DND-41 (cell line): ENCODE measurements around the gene PPM1J.

Source experiments
- ATAC-seq: fragments of 200-7000 bp; cut with Tn5 transposase; 3 replicates; pipeline ENCODE4 v1.9.1; 2021; ENCODE audit warnings: low read depth; ENCODE audit not compliant: insufficient read depth
- DNase-seq: peaks from one replicate; pipeline ENCODE4 v3.0.0-alpha.2; 2020
- H2AFZ ChIP-seq: 2 replicates; pipeline ENCODE4 v1.6.0; 2012; ENCODE audit warnings: low read depth, low read length
- H3K27ac ChIP-seq: 2 replicates; pipeline ENCODE4 v1.5.1; 2012; ENCODE audit warnings: low read length, inconsistent platforms
- H3K27me3 ChIP-seq: fragments of 200-600 bp; sonication (generic); 2 replicates; pipeline ENCODE4 v1.6.0; 2012; ENCODE audit warnings: low read length, mild to moderate bottlenecking, inconsistent platforms; ENCODE audit not compliant: insufficient read depth, poor library complexity
- H3K36me3 ChIP-seq: 2 replicates; pipeline ENCODE4 v1.5.1; 2012; ENCODE audit warnings: low read length, inconsistent platforms; ENCODE audit not compliant: insufficient read depth
- H3K4me1 ChIP-seq: 2 replicates; pipeline ENCODE4 v1.5.1; 2012; ENCODE audit warnings: mild to moderate bottlenecking, low read length; ENCODE audit not compliant: insufficient read depth
- H3K4me2 ChIP-seq: 2 replicates; pipeline ENCODE4 v1.6.0; 2012; ENCODE audit warnings: mild to moderate bottlenecking, moderate library complexity, low read length, inconsistent platforms; ENCODE audit not compliant: insufficient read depth
- H3K4me3 ChIP-seq, 2 experiments: fragments of 200-600 bp in 1 of 2; shearing (Covaris generic) in 1 of 2; 2 replicates each; pipeline ENCODE4 v1.5.1; 2012 to 2016; ENCODE audit warnings: inconsistent platforms in 2 of 2, low read length in 2 of 2, mild to moderate bottlenecking in 2 of 2, low read depth in 1 of 2, moderate library complexity in 1 of 2
- H3K79me2 ChIP-seq: 2 replicates; pipeline ENCODE4 v1.6.0; 2012; ENCODE audit warnings: low read length, inconsistent platforms; ENCODE audit not compliant: insufficient read depth
- H3K9ac ChIP-seq: 2 replicates; pipeline ENCODE4 v1.6.0; 2012; ENCODE audit warnings: low read depth, mild to moderate bottlenecking, inconsistent platforms, low read length, moderate library complexity
- H3K9me3 ChIP-seq: 2 replicates; pipeline ENCODE4 v1.5.1; 2012; ENCODE audit warnings: low read length, moderate library complexity, mild to moderate bottlenecking, inconsistent platforms; ENCODE audit not compliant: insufficient read depth, severe bottlenecking
- H4K20me1 ChIP-seq: 2 replicates; pipeline ENCODE4 v1.6.0; 2012; ENCODE audit warnings: low read length; ENCODE audit not compliant: insufficient read depth
- EZH2 ChIP-seq: IDR thresholded peaks from 3 replicates; pipeline ENCODE4 v1.6.1; 2012; ENCODE audit warnings: borderline replicate concordance, low read depth, mild to moderate bottlenecking, moderate library complexity, low read length, inconsistent platforms; ENCODE audit not compliant: severe bottlenecking
- TF ChIP-seq, protein P1 (sequence below): IDR thresholded peaks from 2 replicates; pipeline ENCODE4 v1.5.1; 2012; ENCODE audit warnings: borderline replicate concordance, low read length, moderate library complexity, mild to moderate bottlenecking; ENCODE audit not compliant: poor library complexity, severe bottlenecking; ENCODE audit errors: extremely low read depth

The PPM1J gene

GRCh38 chr1:112696578-112697314, 18.4 kb downstream of the PPM1J start:
- H3K27me3 ChIP-seq, result no peaks in the 10 kb centered on the region
- no peak for ATAC-seq
- H3K79me2 ChIP-seq, result no peaks in the 10 kb centered on the region
- peaks cover 7% of the 10 kb centered on the region for H3K4me1 ChIP-seq
- no peak for DNase-seq
- H3K9me3 ChIP-seq, result no peaks in the 10 kb centered on the region
- H3K27ac ChIP-seq, result no peak overlapping the region
- TF ChIP-seq, protein P1, sequence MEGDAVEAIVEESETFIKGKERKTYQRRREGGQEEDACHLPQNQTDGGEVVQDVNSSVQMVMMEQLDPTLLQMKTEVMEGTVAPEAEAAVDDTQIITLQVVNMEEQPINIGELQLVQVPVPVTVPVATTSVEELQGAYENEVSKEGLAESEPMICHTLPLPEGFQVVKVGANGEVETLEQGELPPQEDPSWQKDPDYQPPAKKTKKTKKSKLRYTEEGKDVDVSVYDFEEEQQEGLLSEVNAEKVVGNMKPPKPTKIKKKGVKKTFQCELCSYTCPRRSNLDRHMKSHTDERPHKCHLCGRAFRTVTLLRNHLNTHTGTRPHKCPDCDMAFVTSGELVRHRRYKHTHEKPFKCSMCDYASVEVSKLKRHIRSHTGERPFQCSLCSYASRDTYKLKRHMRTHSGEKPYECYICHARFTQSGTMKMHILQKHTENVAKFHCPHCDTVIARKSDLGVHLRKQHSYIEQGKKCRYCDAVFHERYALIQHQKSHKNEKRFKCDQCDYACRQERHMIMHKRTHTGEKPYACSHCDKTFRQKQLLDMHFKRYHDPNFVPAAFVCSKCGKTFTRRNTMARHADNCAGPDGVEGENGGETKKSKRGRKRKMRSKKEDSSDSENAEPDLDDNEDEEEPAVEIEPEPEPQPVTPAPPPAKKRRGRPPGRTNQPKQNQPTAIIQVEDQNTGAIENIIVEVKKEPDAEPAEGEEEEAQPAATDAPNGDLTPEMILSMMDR, result no peak
- H3K9ac ChIP-seq, result no peak overlapping the region
- H4K20me1 ChIP-seq, result no peaks in the 10 kb centered on the region; the same call in 1 of the 2 replicates
- no peak overlapping the region for H2AFZ ChIP-seq
- no peak overlapping the region for H3K4me3 ChIP-seq
- H3K4me2 ChIP-seq, result no peak overlapping the region
- H3K36me3 ChIP-seq, result peaks cover 92% of the 10 kb centered on the region

DNA sequence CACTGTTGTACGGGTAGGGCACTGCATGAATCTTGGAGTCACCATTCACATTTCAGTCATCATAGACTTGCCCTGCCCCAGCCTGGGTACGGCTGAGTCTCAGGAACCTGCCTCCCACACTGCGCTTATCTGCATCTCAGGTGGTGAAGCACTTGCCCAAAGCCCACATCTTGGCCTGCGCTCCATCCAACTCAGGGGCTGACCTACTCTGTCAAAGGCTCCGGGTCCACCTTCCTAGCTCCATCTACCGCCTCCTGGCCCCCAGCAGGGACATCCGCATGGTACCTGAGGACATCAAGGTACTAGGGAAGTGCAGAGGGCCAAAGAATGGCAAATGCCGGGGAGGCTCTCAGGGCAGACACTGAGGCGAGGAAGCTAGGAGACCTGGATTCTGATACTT, 19.9 kb downstream of the PPM1J start:
- Histone ChIP-seq H3K79me2 (no peaks in the 10 kb centered on the region), H3K36me3 (peaks cover 90% of the 10 kb centered on the region), H3K4me2 (no peak overlapping the region), H2AFZ (no peak overlapping the region), H3K27me3 (no peaks in the 10 kb centered on the region), H3K4me3 (no peak overlapping the region), H3K4me1 (peaks cover under 1% of the 10 kb centered on the region; the same call in 1 of the 2 replicates), H3K9me3 (no peaks in the 10 kb centered on the region), H3K9ac (no peak overlapping the region), H4K20me1 (no peaks in the 10 kb centered on the region; the same call in 1 of the 2 replicates), H3K27ac (no peak overlapping the region)
- DNase-seq (no peak), ATAC-seq (no peak)
- TF ChIP-seq EZH2, result no peak
- TF ChIP-seq, protein P1, result no peak

GRCh38 chr1:112694363-112694929, 20.7 kb downstream of the PPM1J start:
- DNase-seq (no peak), ATAC-seq (no peak)
- Histone ChIP-seq H3K4me3 (no peak overlapping the region), H3K4me1 (no peaks in the 10 kb centered on the region), H3K9me3 (no peaks in the 10 kb centered on the region), H3K27ac (no peak overlapping the region), H3K9ac (no peak overlapping the region), H3K79me2 (no peaks in the 10 kb centered on the region), H2AFZ (no peak overlapping the region), H3K36me3 (peaks cover 90% of the 10 kb centered on the region), H3K27me3 (no peaks in the 10 kb centered on the region), H4K20me1 (peaks cover 3% of the 10 kb centered on the region; the same call in 1 of the 2 replicates), H3K4me2 (no peak overlapping the region)
- TF ChIP-seq EZH2, result no peak
- TF ChIP-seq, protein P1, result no peak
